HEK293 (cell line): ENCODE measurements around the gene CUL9.

Source experiments
- CTCF ChIA-PET: fragments of 350-600 bp; formaldehyde crosslinking; extraction: SDS; loops from one replicate; lab custom pipeline; 2021; ENCODE audit warnings: antibody characterized with exemption; lab: Yijun Ruan, JAX
- POLR2A ChIA-PET: fragments of 300-600 bp; formaldehyde crosslinking; extraction: SDS; loops from one replicate; lab custom pipeline; 2020; ENCODE audit warnings: antibody characterized with exemption, inconsistent platforms; lab: Yijun Ruan, JAX
- H3K27ac ChIP-seq: fragments of 200-500 bp; sonication (Bioruptor generic); 2 replicates; pipeline ENCODE4 v1.5.1; 2014; ENCODE audit warnings: low read depth, low read length, control low read depth, inconsistent platforms; ENCODE audit errors: extremely low read depth
- H3K36me3 ChIP-seq, 2 experiments: fragments of 200-500 bp in 1 of 2; sonication (Bioruptor generic) in 1 of 2; 1 replicate in 1 of 2; 2 replicates in 1 of 2; pipeline ENCODE4 v1.5.1; 2014 to 2017; ENCODE audit warnings: inconsistent platforms in 2 of 2, low read length in 2 of 2; ENCODE audit not compliant: control insufficient read depth in 2 of 2, insufficient read depth in 1 of 2
- H3K4me1 ChIP-seq: fragments of 200-500 bp; sonication (Bioruptor generic); 2 replicates; pipeline ENCODE4 v1.5.1; 2014; ENCODE audit warnings: mild to moderate bottlenecking, low read length, inconsistent platforms; ENCODE audit not compliant: control insufficient read depth, insufficient read depth
- H3K4me3 ChIP-seq: 2 replicates; pipeline ENCODE4 v1.5.1; 2011; ENCODE audit warnings: low read depth, mild to moderate bottlenecking, control low read depth, low read length, moderate library complexity
- H3K9me3 ChIP-seq: fragments of 200-500 bp; sonication (Bioruptor generic); 2 replicates; pipeline ENCODE4 v1.5.1; 2014; ENCODE audit warnings: low read depth, low read length, inconsistent platforms; ENCODE audit not compliant: control insufficient read depth, insufficient read depth
- BCL11B ChIP-seq: fragments of 450-650 bp; formaldehyde crosslinking; IDR thresholded peaks from 2 replicates; pipeline ENCODE4 v1.5.1; 2016; ENCODE audit warnings: low read depth, missing biosample characterization, missing genetic modification characterization
- EGR2 ChIP-seq: fragments of 450-650 bp; formaldehyde crosslinking; IDR thresholded peaks from 2 replicates; pipeline ENCODE4 v1.5.1; 2016; ENCODE audit warnings: low read depth, missing biosample characterization, missing genetic modification characterization
- INSM2 ChIP-seq: fragments of 450-650 bp; formaldehyde crosslinking; IDR thresholded peaks from 2 replicates; pipeline ENCODE4 v1.5.1; 2016; ENCODE audit warnings: missing biosample characterization, missing genetic modification characterization
- MEIS1 ChIP-seq: sonication (generic); formaldehyde crosslinking; IDR thresholded peaks from 2 replicates; pipeline ENCODE4 v1.8.1; 2022; ENCODE audit warnings: missing genetic modification reagents, mild to moderate bottlenecking, borderline replicate concordance
- PRDM10 ChIP-seq: fragments of 450-650 bp; formaldehyde crosslinking; IDR thresholded peaks from 2 replicates; pipeline ENCODE4 v1.5.1; 2016; ENCODE audit warnings: missing biosample characterization, missing genetic modification characterization
- RBAK ChIP-seq: fragments of 450-650 bp; formaldehyde crosslinking; IDR thresholded peaks from 2 replicates; pipeline ENCODE4 v1.5.1; 2016; ENCODE audit warnings: missing biosample characterization, missing genetic modification characterization
- SCRT1 ChIP-seq: fragments of 450-650 bp; formaldehyde crosslinking; IDR thresholded peaks from 2 replicates; pipeline ENCODE4 v1.5.1; 2016; ENCODE audit warnings: missing biosample characterization, missing genetic modification characterization, borderline replicate concordance
- SCRT2 ChIP-seq: fragments of 450-650 bp; formaldehyde crosslinking; IDR thresholded peaks from 2 replicates; pipeline ENCODE4 v1.5.1; 2016; ENCODE audit warnings: missing biosample characterization, missing genetic modification characterization
- TSHZ1 ChIP-seq: fragments of 450-650 bp; formaldehyde crosslinking; IDR thresholded peaks from 2 replicates; pipeline ENCODE4 v1.5.1; 2016; ENCODE audit warnings: missing biosample characterization, missing genetic modification characterization, borderline replicate concordance
- ZNF23 ChIP-seq: fragments of 450-650 bp; formaldehyde crosslinking; IDR thresholded peaks from 2 replicates; pipeline ENCODE4 v1.5.1; 2016; ENCODE audit warnings: missing biosample characterization, missing genetic modification characterization, borderline replicate concordance
- ZNF354C ChIP-seq: fragments of 450-650 bp; formaldehyde crosslinking; IDR thresholded peaks from 2 replicates; pipeline ENCODE4 v1.5.1; 2016; ENCODE audit warnings: missing biosample characterization, missing genetic modification characterization, low read depth, borderline replicate concordance
- ZNF558 ChIP-seq: fragments of 450-650 bp; formaldehyde crosslinking; IDR thresholded peaks from 2 replicates; pipeline ENCODE4 v1.5.1; 2016; ENCODE audit warnings: missing biosample characterization, missing genetic modification characterization
- TF ChIP-seq, protein P1 (sequence below): fragments of 450-650 bp; IDR thresholded peaks from 2 replicates; pipeline ENCODE4 v1.5.1; 2018; ENCODE audit warnings: missing biosample characterization, missing genetic modification characterization
- TF ChIP-seq, protein P2 (sequence below): fragments of 450-650 bp; formaldehyde crosslinking; IDR thresholded peaks from 2 replicates; pipeline ENCODE4 v1.5.0; 2017; ENCODE audit warnings: missing biosample characterization, missing genetic modification characterization, borderline replicate concordance
- TF ChIP-seq, protein P3 (sequence below): fragments of 450-650 bp; formaldehyde crosslinking; IDR thresholded peaks from 2 replicates; pipeline ENCODE4 v1.5.1; 2016; ENCODE audit warnings: missing biosample characterization, missing genetic modification characterization

The CUL9 gene

DNA sequence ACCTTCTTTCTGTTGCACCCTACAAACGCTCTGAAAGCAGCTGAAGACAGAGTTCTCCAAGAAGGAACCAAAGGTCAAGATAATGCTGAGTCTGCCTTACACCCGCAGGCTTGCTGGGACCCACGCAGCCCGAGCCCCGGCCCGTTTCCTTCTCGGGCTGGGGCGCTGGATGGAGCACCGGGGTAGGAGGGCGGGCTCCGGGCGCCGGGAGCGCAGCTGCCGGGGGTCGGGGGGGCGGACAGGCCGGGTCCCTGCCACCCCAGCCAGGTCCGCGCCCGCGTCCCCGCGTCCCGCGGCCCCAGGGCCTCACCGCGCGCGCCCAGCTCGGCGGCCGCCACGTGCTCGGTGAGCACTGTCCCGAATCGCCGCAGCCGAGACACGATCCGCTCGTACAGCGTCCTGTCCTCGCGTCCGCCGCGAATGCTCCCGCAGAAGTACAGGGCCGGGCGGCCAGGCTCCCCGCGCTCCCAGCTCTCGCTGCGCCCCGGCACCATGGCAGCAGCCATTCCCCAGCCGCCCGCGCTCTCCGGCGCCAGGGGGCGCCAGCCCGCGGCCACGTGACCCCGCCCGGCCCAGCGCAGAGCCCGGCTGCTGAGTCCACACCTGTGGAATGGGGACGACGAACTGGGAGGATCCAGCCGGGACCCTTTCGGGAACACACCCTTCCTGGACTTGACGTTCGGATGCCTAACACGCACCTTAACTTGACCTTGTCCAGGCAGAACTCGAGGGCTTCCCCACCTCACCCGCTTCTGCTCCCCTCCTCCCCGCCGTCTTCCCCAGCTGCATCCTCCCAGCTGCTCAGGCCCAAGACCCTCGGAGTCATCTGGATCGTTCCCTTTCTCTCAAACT is 47.2 kb downstream of the CUL9 start, which contains the start of gene DNPH1 (continued):
- TF ChIP-seq, protein P1, sequence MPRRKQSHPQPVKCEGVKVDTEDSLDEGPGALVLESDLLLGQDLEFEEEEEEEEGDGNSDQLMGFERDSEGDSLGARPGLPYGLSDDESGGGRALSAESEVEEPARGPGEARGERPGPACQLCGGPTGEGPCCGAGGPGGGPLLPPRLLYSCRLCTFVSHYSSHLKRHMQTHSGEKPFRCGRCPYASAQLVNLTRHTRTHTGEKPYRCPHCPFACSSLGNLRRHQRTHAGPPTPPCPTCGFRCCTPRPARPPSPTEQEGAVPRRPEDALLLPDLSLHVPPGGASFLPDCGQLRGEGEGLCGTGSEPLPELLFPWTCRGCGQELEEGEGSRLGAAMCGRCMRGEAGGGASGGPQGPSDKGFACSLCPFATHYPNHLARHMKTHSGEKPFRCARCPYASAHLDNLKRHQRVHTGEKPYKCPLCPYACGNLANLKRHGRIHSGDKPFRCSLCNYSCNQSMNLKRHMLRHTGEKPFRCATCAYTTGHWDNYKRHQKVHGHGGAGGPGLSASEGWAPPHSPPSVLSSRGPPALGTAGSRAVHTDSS, result no peak; the same call in 1 of the 2 replicates

DNA sequence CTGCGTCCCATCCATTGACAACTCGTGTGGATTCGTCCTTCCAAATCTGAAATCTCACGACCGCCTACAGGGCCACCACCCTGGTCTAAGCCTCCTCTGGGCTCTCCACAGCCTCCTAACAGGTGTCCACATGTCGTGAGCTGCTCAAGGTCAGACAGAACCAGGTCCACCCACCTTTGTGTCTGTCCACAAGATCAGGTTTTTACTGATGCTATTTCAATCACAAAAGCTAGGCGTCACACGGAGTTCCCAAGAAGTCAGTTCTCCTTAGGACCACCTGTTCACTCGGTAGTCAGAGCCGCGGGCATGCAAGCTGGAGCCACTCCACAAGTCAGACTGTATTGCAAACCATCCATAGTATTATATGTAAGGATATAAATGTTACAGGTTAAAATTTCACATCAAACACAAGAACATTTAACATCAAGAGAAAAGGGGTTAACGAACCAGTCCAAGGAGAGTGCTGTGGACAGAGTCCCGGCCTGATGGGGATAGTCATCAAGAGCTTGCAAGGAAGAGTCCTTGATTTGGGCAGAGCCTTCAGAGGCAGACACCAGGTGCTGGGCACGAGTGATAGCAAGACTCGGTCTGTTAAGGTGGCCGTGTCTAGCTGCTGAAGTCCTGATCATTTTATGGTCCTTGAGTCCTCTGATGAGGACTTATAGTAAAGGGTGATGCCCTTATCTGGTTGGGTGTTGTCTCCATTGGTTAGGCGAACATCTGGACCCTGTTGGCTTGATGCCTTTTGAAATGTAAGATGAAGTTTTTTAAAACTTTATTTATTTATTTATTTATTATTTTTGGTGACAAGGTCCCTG is 48.0 kb downstream of the CUL9 start:
- peak overlapping the region; percentile 66; the same call in 1 of the 2 replicates for H3K27ac ChIP-seq
- POLR2A ChIA-PET, result interaction anchor here (0.6 to 1.9 kb wide), 5 partner anchors 10 to 202 kb away, joined by 3 to 16 read pairs (median 5); no protein-coding TSS in a partner anchor
- H3K4me3 ChIP-seq, result no peak overlapping the region
- TF ChIP-seq, protein P2, sequence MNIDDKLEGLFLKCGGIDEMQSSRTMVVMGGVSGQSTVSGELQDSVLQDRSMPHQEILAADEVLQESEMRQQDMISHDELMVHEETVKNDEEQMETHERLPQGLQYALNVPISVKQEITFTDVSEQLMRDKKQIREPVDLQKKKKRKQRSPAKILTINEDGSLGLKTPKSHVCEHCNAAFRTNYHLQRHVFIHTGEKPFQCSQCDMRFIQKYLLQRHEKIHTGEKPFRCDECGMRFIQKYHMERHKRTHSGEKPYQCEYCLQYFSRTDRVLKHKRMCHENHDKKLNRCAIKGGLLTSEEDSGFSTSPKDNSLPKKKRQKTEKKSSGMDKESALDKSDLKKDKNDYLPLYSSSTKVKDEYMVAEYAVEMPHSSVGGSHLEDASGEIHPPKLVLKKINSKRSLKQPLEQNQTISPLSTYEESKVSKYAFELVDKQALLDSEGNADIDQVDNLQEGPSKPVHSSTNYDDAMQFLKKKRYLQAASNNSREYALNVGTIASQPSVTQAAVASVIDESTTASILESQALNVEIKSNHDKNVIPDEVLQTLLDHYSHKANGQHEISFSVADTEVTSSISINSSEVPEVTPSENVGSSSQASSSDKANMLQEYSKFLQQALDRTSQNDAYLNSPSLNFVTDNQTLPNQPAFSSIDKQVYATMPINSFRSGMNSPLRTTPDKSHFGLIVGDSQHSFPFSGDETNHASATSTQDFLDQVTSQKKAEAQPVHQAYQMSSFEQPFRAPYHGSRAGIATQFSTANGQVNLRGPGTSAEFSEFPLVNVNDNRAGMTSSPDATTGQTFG, result no peak
- no peak for TF ChIP-seq EGR2
- TF ChIP-seq SCRT1 (tag by site-specific recombination), result peak; percentile 92; the same call in 1 of the 2 replicates
- no peak for TF ChIP-seq RBAK (tag by site-specific recombination)
- TF ChIP-seq TSHZ1 (tag by site-specific recombination), result no peak
- TF ChIP-seq BCL11B (tag by site-specific recombination), result no peak
- TF ChIP-seq SCRT2, result peak; percentile 98
- no peak for TF ChIP-seq ZNF558 (tag by site-specific recombination)
- TF ChIP-seq, all 188 proteins: peak for 2
- CTCF ChIA-PET, result interaction anchor here (0.6 to 3.7 kb wide), 26 partner anchors 8 to 402 kb away, joined by 3 to 25 read pairs (median 5); partner anchors contain the start of genes CUL7, CUL9 and SRF
- Histone ChIP-seq H3K36me3 (peaks cover 6 to 11% of the 10 kb centered on the region in 2 experiments; a peak in 2 of 3 replicates), H3K9me3 (no peaks in the 10 kb centered on the region), H3K4me1 (no peaks in the 10 kb centered on the region; the same call in 1 of the 2 replicates)

- CTCF ChIA-PET, result interaction anchor here (0.6 to 3.7 kb wide), 5 partner anchors 10 to 104 kb away, joined by 3 to 21 read pairs (median 17); no protein-coding TSS in a partner anchor
- Histone ChIP-seq H3K4me1 (no peaks in the 10 kb centered on the region; the same call in 1 of the 2 replicates), H3K27ac (no peak overlapping the region), H3K4me3 (no peak overlapping the region), H3K36me3 (peaks cover 4 to 6% of the 10 kb centered on the region in 2 experiments; a peak in 2 of 3 replicates), H3K9me3 (no peaks in the 10 kb centered on the region)
- POLR2A ChIA-PET, result interaction anchor here (0.7 kb wide), 1 partner anchor 14 kb away, joined by 5 read pairs; no protein-coding TSS in a partner anchor
- TF ChIP-seq PRDM10 (tag by site-specific recombination), result no peak
- TF ChIP-seq, protein P3, sequence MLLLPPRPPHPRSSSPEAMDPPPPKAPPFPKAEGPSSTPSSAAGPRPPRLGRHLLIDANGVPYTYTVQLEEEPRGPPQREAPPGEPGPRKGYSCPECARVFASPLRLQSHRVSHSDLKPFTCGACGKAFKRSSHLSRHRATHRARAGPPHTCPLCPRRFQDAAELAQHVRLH, result no peak
- no peak for TF ChIP-seq MEIS1 (CRISPR knock-in tag)
- no peak for TF ChIP-seq ZNF23
- TF ChIP-seq INSM2, result no peak
- TF ChIP-seq ZNF354C (tag by site-specific recombination), result no peak
Observed at GRCh38 chr6:43231053-43231452, 49.1 kb downstream of the CUL9 start.
